Vagina (tissue), 2 donors: Measurements from ENCODE around the gene PMPCA. TPM values are rescaled to one million over a fixed set of nuclear protein-coding genes. Genes with fewer than 3 reads are reported as not detected.

ENCODE experiments used
- DNase-seq, 2 donors: peaks; one replicate each; pipeline ENCODE4 v3.0.0-alpha.2; 2017; ENCODE audit errors: extremely low spot score in 2 of 2
- H3K27ac ChIP-seq: fragments of 200-600 bp; sonication (generic); one replicate; pipeline ENCODE4 v1.5.1; 2019
- H3K27me3 ChIP-seq: fragments of 200-600 bp; sonication (generic); one replicate; pipeline ENCODE4 v1.5.1; 2019
- H3K36me3 ChIP-seq, 2 donors: fragments of 200-600 bp; sonication (generic); one replicate each; pipeline ENCODE4 v1.5.1; 2017 to 2019
- H3K4me1 ChIP-seq: fragments of 200-600 bp; sonication (generic); one replicate; pipeline ENCODE4 v1.5.1; 2019
- H3K4me3 ChIP-seq, 2 donors: fragments of 200-600 bp; sonication (generic); 1 replicate in 1 of 2; 2 replicates in 1 of 2; pipeline ENCODE4 v1.5.1; 2016 to 2019
- H3K9me3 ChIP-seq: fragments of 200-600 bp; sonication (generic); one replicate; pipeline ENCODE4 v1.5.1; 2019
- CTCF ChIP-seq, 3 experiments: fragments of 450-650 bp in 2 of 3; fragments of 200-600 bp in 1 of 3; sonication (generic) in 1 of 3; IDR thresholded peaks; one replicate each; pipeline ENCODE4 v1.5.1; 2017 to 2019; ENCODE audit warnings: antibody characterized with exemption in 3 of 3, mild to moderate bottlenecking in 2 of 3, moderate library complexity in 2 of 3
- POLR2A ChIP-seq, 2 donors: fragments of 450-650 bp; IDR thresholded peaks; one replicate each; pipeline ENCODE4 v1.6.1; 2017; ENCODE audit warnings: antibody characterized with exemption in 2 of 2, mild to moderate bottlenecking in 2 of 2, moderate library complexity in 2 of 2
- POLR2AphosphoS5 ChIP-seq, 2 donors: sonication (generic); formaldehyde crosslinking; IDR thresholded peaks; one replicate each; pipeline ENCODE4 v1.9.0; 2017; ENCODE audit warnings: antibody characterized with exemption in 2 of 2, mild to moderate bottlenecking in 2 of 2, low read depth in 1 of 2; ENCODE audit not compliant: insufficient read depth in 1 of 2
- intact Hi-C: fragments of 100-400 bp; cut with DNase I; formaldehyde crosslinking; loops from one replicate; pipeline ENCODE4 v1.15.1; 2023
- total RNA-seq: library from RNA; depleted of rRNA; stranded (reverse); fragments of >200 nt; gene quantifications from one replicate; pipeline ENCODE4 v1.2.3, GENCODE V29; 2016

The PMPCA gene
- total RNA-seq, 1 donor from 2014 or later = 23.6 TPM

- Histone ChIP-seq H3K9me3 (no peaks in the 10 kb centered on the region), H3K4me3 (no peak overlapping the region), H3K27ac (no peak overlapping the region), H3K27me3 (no peaks in the 10 kb centered on the region), H3K36me3 (peaks cover 0 to 54% of the 10 kb centered on the region in 2 donors), H3K4me1 (no peaks in the 10 kb centered on the region)
- no peak for DNase-seq
- intact Hi-C loops = no loop called here
- TF ChIP-seq CTCF (IDR thresholded peaks at IDR 0.05) (no peak), POLR2AphosphoS5 (IDR thresholded peaks at IDR 0.05; ENCODE audit: insufficient read depth in 1 of 2, low read depth in 1 of 2) (no peak), POLR2A (IDR thresholded peaks at IDR 0.05) (no peak)
These were observed 29.1 kb upstream of the PMPCA start for GRCh38 chr9:136381311-136381710.

- Histone ChIP-seq H3K36me3 (peaks cover 0 to 58% of the 10 kb centered on the region in 2 donors), H3K27me3 (no peaks in the 10 kb centered on the region), H3K27ac (no peak overlapping the region), H3K4me3 (no peak overlapping the region), H3K9me3 (no peaks in the 10 kb centered on the region), H3K4me1 (no peaks in the 10 kb centered on the region)
- intact Hi-C loops = no loop called here
- DNase-seq = no peak
- TF ChIP-seq POLR2AphosphoS5 (IDR thresholded peaks at IDR 0.05; ENCODE audit: insufficient read depth in 1 of 2, low read depth in 1 of 2) (no peak), CTCF (IDR thresholded peaks at IDR 0.05) (no peak), POLR2A (IDR thresholded peaks at IDR 0.05) (no peak)
These were observed 28.4 kb upstream of the PMPCA start for GRCh38 chr9:136381966-136382513.

GRCh38 chr9:136383436-136383835 lies 27.0 kb upstream of the PMPCA start:
- H3K4me3 ChIP-seq = no peak overlapping the region
- TF ChIP-seq CTCF (IDR thresholded peaks at IDR 0.05) = no peak
- intact Hi-C loops = no loop called here
- DNase-seq = no peak
- no peaks in the 10 kb centered on the region for H3K4me1 ChIP-seq
- peaks cover 0 to 72% of the 10 kb centered on the region in 2 donors for H3K36me3 ChIP-seq
- no peaks in the 10 kb centered on the region for H3K9me3 ChIP-seq
- H3K27ac ChIP-seq = no peak overlapping the region
- H3K27me3 ChIP-seq = no peaks in the 10 kb centered on the region

GRCh38 chr9:136385015-136385414 lies 25.4 kb upstream of the PMPCA start:
- no peak for DNase-seq
- no peak overlapping the region for H3K27ac ChIP-seq
- intact Hi-C loops = no loop called here
- H3K4me1 ChIP-seq = no peaks in the 10 kb centered on the region
- no peak overlapping the region for H3K4me3 ChIP-seq
- H3K9me3 ChIP-seq = no peaks in the 10 kb centered on the region
- H3K36me3 ChIP-seq = peaks cover 0 to 85% of the 10 kb centered on the region in 2 donors
- TF ChIP-seq POLR2AphosphoS5 (IDR thresholded peaks at IDR 0.05; ENCODE audit: insufficient read depth in 1 of 2, low read depth in 1 of 2) (no peak), POLR2A (IDR thresholded peaks at IDR 0.05) (no peak), CTCF (IDR thresholded peaks at IDR 0.05) (no peak)
- H3K27me3 ChIP-seq = no peaks in the 10 kb centered on the region

GRCh38 chr9:136386018-136386417 lies 24.4 kb upstream of the PMPCA start:
- H3K4me1 ChIP-seq = no peaks in the 10 kb centered on the region
- H3K36me3 ChIP-seq = peaks cover 0 to 79% of the 10 kb centered on the region in 2 donors
- intact Hi-C loops = no loop called here
- no peaks in the 10 kb centered on the region for H3K27me3 ChIP-seq
- no peak overlapping the region for H3K4me3 ChIP-seq
- H3K9me3 ChIP-seq = no peaks in the 10 kb centered on the region
- no peak for DNase-seq
- no peak for TF ChIP-seq POLR2A (IDR thresholded peaks at IDR 0.05)
- TF ChIP-seq POLR2AphosphoS5 (IDR thresholded peaks at IDR 0.05; ENCODE audit: insufficient read depth in 1 of 2, low read depth in 1 of 2) = no peak
- no peak for TF ChIP-seq CTCF (IDR thresholded peaks at IDR 0.05)
- no peak overlapping the region for H3K27ac ChIP-seq
